GM12873 (cell line): ENCODE data around the gene ITIH1.

Source experiments
- TF ChIP-seq, protein P1 (sequence below): IDR thresholded peaks from 2 replicates; pipeline ENCODE4 v1.5.1; 2012; ENCODE audit warnings: low read depth, mild to moderate bottlenecking, moderate library complexity, low read length, control low read depth; ENCODE audit not compliant: insufficient read depth; ENCODE audit errors: missing control alignments

The ITIH1 gene

DNA sequence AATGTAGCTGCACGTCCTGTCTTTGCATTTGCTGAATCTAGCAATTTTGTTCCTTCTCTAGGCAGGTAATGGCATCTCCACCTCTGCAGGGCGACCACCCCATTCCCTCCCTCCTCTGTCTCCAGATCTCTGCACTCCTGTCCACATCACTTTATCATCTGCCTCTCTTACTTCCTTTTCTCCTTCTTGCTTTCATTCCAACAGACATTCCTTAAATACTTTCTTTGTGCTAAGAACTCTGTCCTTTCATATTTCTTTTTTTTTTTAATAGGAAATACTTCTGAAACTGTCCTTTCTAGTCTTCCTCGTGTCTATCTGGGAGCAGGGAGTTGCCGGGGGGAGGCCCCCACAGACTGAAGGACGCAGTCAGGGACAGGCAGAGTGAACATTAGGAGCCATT is 24.4 kb downstream of the ITIH1 start:
- TF ChIP-seq, protein P1, sequence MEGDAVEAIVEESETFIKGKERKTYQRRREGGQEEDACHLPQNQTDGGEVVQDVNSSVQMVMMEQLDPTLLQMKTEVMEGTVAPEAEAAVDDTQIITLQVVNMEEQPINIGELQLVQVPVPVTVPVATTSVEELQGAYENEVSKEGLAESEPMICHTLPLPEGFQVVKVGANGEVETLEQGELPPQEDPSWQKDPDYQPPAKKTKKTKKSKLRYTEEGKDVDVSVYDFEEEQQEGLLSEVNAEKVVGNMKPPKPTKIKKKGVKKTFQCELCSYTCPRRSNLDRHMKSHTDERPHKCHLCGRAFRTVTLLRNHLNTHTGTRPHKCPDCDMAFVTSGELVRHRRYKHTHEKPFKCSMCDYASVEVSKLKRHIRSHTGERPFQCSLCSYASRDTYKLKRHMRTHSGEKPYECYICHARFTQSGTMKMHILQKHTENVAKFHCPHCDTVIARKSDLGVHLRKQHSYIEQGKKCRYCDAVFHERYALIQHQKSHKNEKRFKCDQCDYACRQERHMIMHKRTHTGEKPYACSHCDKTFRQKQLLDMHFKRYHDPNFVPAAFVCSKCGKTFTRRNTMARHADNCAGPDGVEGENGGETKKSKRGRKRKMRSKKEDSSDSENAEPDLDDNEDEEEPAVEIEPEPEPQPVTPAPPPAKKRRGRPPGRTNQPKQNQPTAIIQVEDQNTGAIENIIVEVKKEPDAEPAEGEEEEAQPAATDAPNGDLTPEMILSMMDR, result no peak

DNA sequence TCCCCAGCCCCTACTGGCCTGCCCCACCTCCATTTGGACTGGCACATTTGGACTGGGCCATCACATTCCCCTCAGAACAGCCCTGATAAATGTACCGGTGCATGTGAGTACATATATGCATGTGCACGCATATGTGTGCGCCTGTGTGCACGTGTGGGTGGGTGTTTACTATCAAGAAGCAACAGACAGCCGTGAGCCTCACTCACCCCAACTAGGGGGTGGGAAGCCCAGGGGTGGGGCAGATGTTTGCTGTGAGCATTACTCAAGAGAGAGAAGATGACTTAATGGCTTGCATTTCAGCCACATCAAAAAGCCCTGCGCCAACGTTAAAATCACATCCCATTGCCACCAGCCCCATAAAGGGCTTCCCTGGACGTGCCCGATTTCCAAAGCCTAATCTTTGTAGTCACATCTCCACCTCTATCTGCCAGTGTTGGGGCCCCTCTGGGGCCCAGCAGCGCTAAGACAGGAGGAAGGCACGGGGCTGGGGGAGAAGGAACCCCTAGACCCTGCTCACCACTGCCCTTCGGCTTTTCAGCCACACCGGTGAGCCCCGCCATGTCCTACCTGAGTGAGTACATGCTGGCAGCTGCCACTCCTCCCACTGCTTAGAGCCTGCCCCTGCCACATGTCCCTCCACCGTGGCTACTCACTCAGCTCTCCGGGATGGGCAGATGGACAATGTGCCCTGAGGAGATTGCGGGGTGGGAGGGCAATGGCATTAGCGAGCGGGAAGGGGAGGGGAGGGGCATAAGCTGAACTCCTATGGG is 28.1 kb downstream of the ITIH1 start:
- TF ChIP-seq, protein P1, result no peak

DNA sequence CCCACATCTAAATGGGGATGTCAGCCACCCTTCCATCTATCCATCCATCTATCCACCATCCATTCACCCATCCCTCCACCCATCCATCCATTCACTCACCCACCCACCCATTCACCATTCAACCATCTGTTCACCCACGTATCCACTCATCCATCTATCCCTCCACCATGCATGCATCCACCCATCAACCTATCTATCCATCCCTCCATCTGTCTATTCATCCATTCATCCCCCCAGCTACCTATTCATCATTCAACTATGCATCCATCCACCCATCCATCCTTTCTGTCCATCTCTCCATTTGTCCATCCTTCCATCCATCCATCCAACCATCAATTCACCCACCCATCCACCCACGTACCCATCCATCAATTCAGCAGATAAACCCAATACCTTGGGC is 31.8 kb downstream of the ITIH1 start:
- TF ChIP-seq, protein P1, result no peak

DNA sequence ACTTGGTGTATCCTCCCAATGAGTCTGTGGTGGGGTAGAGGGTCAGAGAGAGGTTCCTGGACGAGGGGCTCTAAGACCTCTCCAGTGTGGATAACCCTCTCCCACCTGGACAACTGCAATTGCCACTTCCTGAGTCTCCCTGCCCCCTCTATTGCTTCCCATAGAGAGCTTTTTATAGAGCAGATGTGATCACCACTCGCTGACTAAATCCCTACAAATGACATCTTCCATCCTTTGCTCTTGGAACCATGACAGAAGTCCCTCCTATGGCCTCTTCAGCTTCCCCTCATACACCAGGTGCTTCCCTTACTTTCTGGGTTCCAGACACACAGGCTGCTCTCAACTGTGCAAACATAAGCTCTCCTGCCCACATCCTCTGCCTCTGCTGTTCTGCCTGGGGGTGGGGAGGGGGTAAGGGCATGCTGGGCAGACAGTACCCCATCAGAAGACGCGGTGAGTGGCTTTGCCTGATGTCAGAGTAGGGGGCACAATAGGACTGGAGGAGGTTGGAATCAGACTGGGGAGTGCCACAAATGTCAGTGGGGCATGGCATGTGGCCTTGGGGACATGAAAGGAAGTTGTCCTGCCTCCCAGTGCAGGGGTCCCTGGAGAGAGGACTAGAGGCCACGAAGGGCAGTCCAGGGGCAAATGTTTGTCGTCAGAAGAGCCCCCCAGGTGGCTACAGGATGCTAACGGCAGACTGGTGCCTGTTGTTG is 32.4 kb downstream of the ITIH1 start:
- TF ChIP-seq, protein P1, result no peak

DNA sequence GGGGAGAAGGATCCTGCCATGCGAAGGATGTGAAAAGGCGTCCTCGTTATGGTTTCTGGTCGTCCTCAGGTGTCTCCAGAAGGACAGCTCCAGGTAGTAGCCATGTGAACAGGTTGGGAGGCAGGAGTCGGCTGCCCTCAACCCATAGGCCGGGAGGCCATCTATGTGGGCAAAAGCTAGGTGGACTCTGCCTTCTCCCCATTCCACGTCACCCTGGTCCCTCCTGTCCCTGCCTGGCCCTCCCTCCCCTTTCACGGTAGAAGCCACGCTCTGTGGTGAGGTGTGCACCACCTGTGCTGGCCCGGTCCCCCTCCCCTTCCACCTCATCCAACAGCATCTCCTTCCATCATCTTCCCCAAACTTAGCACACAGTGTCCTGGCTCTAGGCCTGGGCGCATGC is 33.5 kb downstream of the ITIH1 start:
- TF ChIP-seq, protein P1, result no peak

DNA sequence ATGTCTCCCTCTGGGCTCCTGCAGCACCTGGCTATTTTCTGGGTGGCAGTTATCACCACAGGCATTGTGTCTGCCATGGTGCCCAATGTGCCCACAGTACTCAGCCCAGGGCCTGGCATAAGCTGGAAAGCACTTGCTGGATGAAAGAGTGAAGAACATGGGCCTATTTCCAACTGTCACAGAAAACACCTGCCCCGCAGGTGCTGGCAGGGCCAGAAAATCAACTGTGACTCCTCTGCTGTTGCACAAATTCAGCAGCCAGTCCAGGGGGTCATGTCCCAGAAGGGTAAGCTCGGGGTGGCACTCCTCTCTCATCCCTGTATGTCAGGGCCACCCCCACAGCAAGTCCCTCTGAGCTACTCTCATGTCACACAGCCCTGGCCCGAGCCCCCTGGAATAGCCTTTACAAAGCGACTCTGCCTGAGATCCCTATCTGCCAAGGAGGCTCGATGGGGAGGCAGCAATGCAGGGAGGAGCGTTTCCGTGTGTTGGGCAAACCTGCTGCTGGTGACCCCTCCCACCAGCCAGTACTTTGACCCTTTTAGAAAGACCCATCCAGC is 34.1 kb downstream of the ITIH1 start:
- TF ChIP-seq, protein P1, result no peak

DNA sequence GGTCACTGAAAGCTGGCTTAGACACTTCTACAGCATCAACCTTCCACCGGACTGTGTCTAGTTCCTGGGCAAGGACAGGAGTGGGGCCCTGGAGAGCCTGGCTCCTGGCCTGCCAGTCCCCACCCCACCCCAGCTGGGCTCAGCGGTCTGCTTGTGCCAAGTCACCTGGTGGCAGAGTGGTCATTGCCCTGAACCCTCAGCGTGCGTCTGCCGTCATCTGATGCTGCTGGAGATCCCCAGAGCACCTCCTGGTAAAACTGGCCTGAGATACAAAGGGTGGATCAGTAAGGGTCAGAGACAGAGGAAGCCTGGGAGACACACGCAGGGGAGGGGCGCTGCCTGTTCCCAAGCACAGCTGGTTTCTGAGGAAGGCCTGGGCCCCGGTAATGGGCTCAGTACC is 36.4 kb downstream of the ITIH1 start:
- TF ChIP-seq, protein P1, result no peak
